Hepatocyte (in vitro differentiated cells): ENCODE data around the gene MIEN1. TPM values are rescaled to one million over a fixed set of nuclear protein-coding genes. Genes with fewer than 3 reads are reported as not detected.

Experiments
- DNase-seq: peaks from one replicate; pipeline ENCODE4 v3.0.0-alpha.2; 2016; ENCODE audit warnings: low spot score
- H2AFZ ChIP-seq: fragments of 200-600 bp; sonication (generic); 2 replicates; pipeline ENCODE4 v1.6.0; 2016; ENCODE audit warnings: antibody characterized with exemption, mild to moderate bottlenecking
- H3K27ac ChIP-seq: fragments of 200-600 bp; sonication (generic); 2 replicates; pipeline ENCODE4 v1.5.1; 2016; ENCODE audit warnings: mild to moderate bottlenecking
- H3K27me3 ChIP-seq: fragments of 200-600 bp; sonication (generic); 2 replicates; pipeline ENCODE4 v1.6.1; 2016
- H3K36me3 ChIP-seq: fragments of 200-600 bp; sonication (generic); replicated peaks from 2 replicates; pipeline ENCODE4 v1.5.1; 2016; ENCODE audit warnings: low read depth; ENCODE audit not compliant: insufficient read depth
- H3K4me1 ChIP-seq: fragments of 200-600 bp; sonication (generic); 2 replicates; pipeline ENCODE4 v1.5.1; 2016; ENCODE audit warnings: mild to moderate bottlenecking, moderate library complexity; ENCODE audit not compliant: insufficient read depth
- H3K4me2 ChIP-seq: fragments of 200-600 bp; sonication (generic); 2 replicates; pipeline ENCODE4 v1.6.0; 2016
- H3K4me3 ChIP-seq: fragments of 200-600 bp; sonication (generic); 2 replicates; pipeline ENCODE4 v1.5.1; 2016; ENCODE audit warnings: mild to moderate bottlenecking
- H3K79me2 ChIP-seq: fragments of 200-600 bp; sonication (generic); 2 replicates; pipeline ENCODE4 v1.6.0; 2017; ENCODE audit warnings: mild to moderate bottlenecking
- H3K9me2 ChIP-seq: fragments of 200-600 bp; sonication (generic); replicated peaks from 2 replicates; pipeline ENCODE4 v1.6.0; 2017; ENCODE audit warnings: mild to moderate bottlenecking; ENCODE audit not compliant: insufficient read depth
- H3K9me3 ChIP-seq: fragments of 200-600 bp; sonication (generic); 2 replicates; pipeline ENCODE4 v1.5.1; 2016; ENCODE audit warnings: low read depth, mild to moderate bottlenecking
- H4K20me1 ChIP-seq: fragments of 200-600 bp; sonication (generic); 2 replicates; pipeline ENCODE4 v1.6.0; 2016; ENCODE audit warnings: mild to moderate bottlenecking; ENCODE audit not compliant: insufficient read depth, poor library complexity, severe bottlenecking
- CTCF ChIP-seq: fragments of 200-600 bp; sonication (generic); IDR thresholded peaks from 2 replicates; pipeline ENCODE4 v1.5.1; 2016; ENCODE audit warnings: antibody characterized with exemption, mild to moderate bottlenecking; ENCODE audit not compliant: poor library complexity
- EZH2 ChIP-seq: fragments of 200-600 bp; sonication (generic); IDR thresholded peaks from 2 replicates; pipeline ENCODE4 v1.6.1; 2016; ENCODE audit warnings: antibody characterized with exemption, mild to moderate bottlenecking, borderline replicate concordance
- EZH2phosphoT487 ChIP-seq: fragments of 200-600 bp; sonication (generic); IDR thresholded peaks from one replicate; pipeline ENCODE4 v1.6.1; 2018; ENCODE audit warnings: antibody characterized with exemption, mild to moderate bottlenecking, low read depth, moderate library complexity; ENCODE audit not compliant: unreplicated experiment, severe bottlenecking
- WGBS: methylation state at CpG from one replicate; pipeline ENCODE4 v1.1.6; 2016; ENCODE audit warnings: low lambda C conversion rate; ENCODE audit errors: missing lambda C conversion rate; 5-methylcytosine and 5-hydroxymethylcytosine counted together
- polyA plus RNA-seq: library from polyadenylated mRNA; unstranded; fragments of >200 nt; fragmentation: Nextera tagmentation; extraction: Ambion mirVana; gene quantifications from 2 replicates; pipeline ENCODE4 v1.2.1, GENCODE V29; 2016
- total RNA-seq: library from RNA; depleted of rRNA; stranded (reverse); fragments of >200 nt; gene quantifications from 2 replicates; pipeline ENCODE4 v1.2.3, GENCODE V29; 2014

Gene MIEN1
- total and polyA plus RNA-seq, 2 experiments from 2014 or later, result 37.2 to 129 TPM

GRCh38 chr17:39752241-39752881 lies 22.0 kb upstream of the MIEN1 start:
- Histone ChIP-seq H3K36me3 (no peaks in the 10 kb centered on the region), H3K27ac (no peak overlapping the region), H3K79me2 (no peaks in the 10 kb centered on the region), H3K4me3 (no peak overlapping the region), H3K9me3 (no peaks in the 10 kb centered on the region), H3K4me1 (peaks cover 6% of the 10 kb centered on the region), H2AFZ (no peak overlapping the region), H3K4me2 (no peak overlapping the region), H3K9me2 (no peaks in the 10 kb centered on the region), H4K20me1 (no peaks in the 10 kb centered on the region), H3K27me3 (no peaks in the 10 kb centered on the region)
- no peak for TF ChIP-seq CTCF
- TF ChIP-seq EZH2phosphoT487, result no peak
- TF ChIP-seq EZH2, result no peak
- WGBS, result 80% methylated on average over 11 of the region's 13 CpGs
- no peak for DNase-seq

GRCh38 chr17:39751637-39752036 lies 21.3 kb upstream of the MIEN1 start:
- Histone ChIP-seq H3K9me2 (no peaks in the 10 kb centered on the region), H4K20me1 (no peaks in the 10 kb centered on the region), H2AFZ (no peak overlapping the region), H3K4me2 (no peak overlapping the region), H3K4me1 (peaks cover 6% of the 10 kb centered on the region), H3K9me3 (no peaks in the 10 kb centered on the region), H3K4me3 (no peak overlapping the region), H3K36me3 (no peaks in the 10 kb centered on the region), H3K27me3 (no peaks in the 10 kb centered on the region), H3K79me2 (no peaks in the 10 kb centered on the region), H3K27ac (no peak overlapping the region)
- no peak for DNase-seq
- TF ChIP-seq EZH2phosphoT487, result no peak
- TF ChIP-seq EZH2, result no peak
- no peak for TF ChIP-seq CTCF
- 83% methylated on average over 8 of the region's 10 CpGs for WGBS

GRCh38 chr17:39751016-39751543 lies 20.7 kb upstream of the MIEN1 start:
- 84% methylated on average over 5 of the region's 5 CpGs for WGBS

More at GRCh38 chr17:39751016-39751543, 20.7 kb upstream of the MIEN1 start:
- Histone ChIP-seq H3K4me2 (no peak overlapping the region), H3K36me3 (no peaks in the 10 kb centered on the region), H4K20me1 (no peaks in the 10 kb centered on the region), H3K27ac (no peak overlapping the region), H3K79me2 (no peaks in the 10 kb centered on the region), H3K4me3 (no peak overlapping the region), H2AFZ (no peak overlapping the region), H3K27me3 (no peaks in the 10 kb centered on the region), H3K9me3 (no peaks in the 10 kb centered on the region), H3K9me2 (no peaks in the 10 kb centered on the region), H3K4me1 (peaks cover 6% of the 10 kb centered on the region)
- no peak for TF ChIP-seq CTCF
- no peak for TF ChIP-seq EZH2
- TF ChIP-seq EZH2phosphoT487, result no peak
- no peak for DNase-seq
